GM18520 (cell line): Measurements from ENCODE around the gene CNTNAP2.

ENCODE experiments used
- ATAC-seq: cut with Tn5 transposase; IDR thresholded peaks from one replicate; pipeline ENCODE4 v1.9.1; 2021; ENCODE audit not compliant: unreplicated experiment

Gene CNTNAP2

GRCh38 chr7:146554556-146554955 is 438.0 kb downstream of the CNTNAP2 start:
- ATAC-seq: no peak

GRCh38 chr7:146557971-146558469 is 441.4 kb downstream of the CNTNAP2 start:
- ATAC-seq: no peak

GRCh38 chr7:146565872-146566271 is 449.3 kb downstream of the CNTNAP2 start:
- no peak for ATAC-seq

- ATAC-seq: no peak
Observed at GRCh38 chr7:146575903-146576302, 459.3 kb downstream of the CNTNAP2 start.

GRCh38 chr7:146591976-146592375 is 475.4 kb downstream of the CNTNAP2 start:
- no peak for ATAC-seq

GRCh38 chr7:146606628-146607027 is 490.0 kb downstream of the CNTNAP2 start:
- no peak for ATAC-seq

- no peak for ATAC-seq
Observed at GRCh38 chr7:146619641-146620040, 503.0 kb downstream of the CNTNAP2 start.

- ATAC-seq: no peak
Observed at GRCh38 chr7:146626912-146627311, 510.3 kb downstream of the CNTNAP2 start.

GRCh38 chr7:146635205-146636032 is 518.8 kb downstream of the CNTNAP2 start:
- no peak for ATAC-seq

GRCh38 chr7:146636033-146636356 is 519.4 kb downstream of the CNTNAP2 start:
- ATAC-seq: no peak

- no peak for ATAC-seq
Observed at GRCh38 chr7:146636581-146636980, 520.0 kb downstream of the CNTNAP2 start.

- ATAC-seq: no peak
Observed at GRCh38 chr7:146639291-146639690, 522.7 kb downstream of the CNTNAP2 start.

GRCh38 chr7:146641491-146641890 is 524.9 kb downstream of the CNTNAP2 start:
- ATAC-seq: no peak

- ATAC-seq: no peak
Observed at GRCh38 chr7:146645383-146645976, 528.9 kb downstream of the CNTNAP2 start.

- ATAC-seq: no peak
Observed at GRCh38 chr7:146647445-146647844, 530.8 kb downstream of the CNTNAP2 start.

- no peak for ATAC-seq
Observed at GRCh38 chr7:146652176-146652575, 535.6 kb downstream of the CNTNAP2 start.

- ATAC-seq: no peak
Observed at GRCh38 chr7:146654048-146654447, 537.4 kb downstream of the CNTNAP2 start.

- ATAC-seq: no peak
Observed at GRCh38 chr7:146655928-146656797, 539.6 kb downstream of the CNTNAP2 start.

- ATAC-seq: no peak
Observed at GRCh38 chr7:146656988-146657387, 540.4 kb downstream of the CNTNAP2 start.

GRCh38 chr7:146658604-146659003 is 542.0 kb downstream of the CNTNAP2 start:
- ATAC-seq: no peak

- no peak for ATAC-seq
Observed at GRCh38 chr7:146659732-146660131, 543.1 kb downstream of the CNTNAP2 start.

- no peak for ATAC-seq
Observed at GRCh38 chr7:146660839-146661238, 544.2 kb downstream of the CNTNAP2 start.
